A673 (cell line): ENCODE data around the gene GRB10.

Source experiments
- EZH2 ChIP-seq: fragments of 200-600 bp; sonication (generic); IDR thresholded peaks from 2 replicates; pipeline ENCODE4 v1.6.1; 2017; ENCODE audit warnings: borderline replicate concordance, low read depth, mild to moderate bottlenecking, mixed read lengths, antibody characterized with exemption, low read length; ENCODE audit not compliant: poor library complexity, severe bottlenecking
- TF ChIP-seq, protein P1 (sequence below): fragments of 300-800, 200-600 bp; sonication (generic); conservative IDR thresholded peaks from 2 replicates; pipeline ENCODE4 v1.5.1; 2017; ENCODE audit warnings: low read depth, mild to moderate bottlenecking, antibody characterized with exemption, low read length, moderate library complexity, mixed read lengths

DNA sequence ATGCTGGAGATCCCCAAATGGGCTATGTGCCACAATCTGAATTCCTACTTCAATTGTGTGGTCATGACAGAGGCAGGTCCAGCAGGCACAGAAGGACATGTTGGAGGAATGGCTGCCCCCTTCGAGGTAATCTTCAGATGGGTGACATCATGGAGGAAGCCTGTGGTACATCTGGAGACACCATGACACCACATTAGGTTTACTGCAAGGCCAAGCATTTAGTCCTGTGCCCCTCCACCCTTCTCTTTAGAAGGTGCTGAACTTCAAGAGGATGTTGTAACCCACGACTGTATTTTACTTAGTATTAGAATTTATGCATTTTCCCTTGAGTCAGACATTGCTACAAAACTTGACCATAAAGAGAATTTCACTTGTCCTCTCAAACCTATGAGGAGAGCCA lies 142.4 kb downstream of the GRB10 start:
- TF ChIP-seq, protein P1, sequence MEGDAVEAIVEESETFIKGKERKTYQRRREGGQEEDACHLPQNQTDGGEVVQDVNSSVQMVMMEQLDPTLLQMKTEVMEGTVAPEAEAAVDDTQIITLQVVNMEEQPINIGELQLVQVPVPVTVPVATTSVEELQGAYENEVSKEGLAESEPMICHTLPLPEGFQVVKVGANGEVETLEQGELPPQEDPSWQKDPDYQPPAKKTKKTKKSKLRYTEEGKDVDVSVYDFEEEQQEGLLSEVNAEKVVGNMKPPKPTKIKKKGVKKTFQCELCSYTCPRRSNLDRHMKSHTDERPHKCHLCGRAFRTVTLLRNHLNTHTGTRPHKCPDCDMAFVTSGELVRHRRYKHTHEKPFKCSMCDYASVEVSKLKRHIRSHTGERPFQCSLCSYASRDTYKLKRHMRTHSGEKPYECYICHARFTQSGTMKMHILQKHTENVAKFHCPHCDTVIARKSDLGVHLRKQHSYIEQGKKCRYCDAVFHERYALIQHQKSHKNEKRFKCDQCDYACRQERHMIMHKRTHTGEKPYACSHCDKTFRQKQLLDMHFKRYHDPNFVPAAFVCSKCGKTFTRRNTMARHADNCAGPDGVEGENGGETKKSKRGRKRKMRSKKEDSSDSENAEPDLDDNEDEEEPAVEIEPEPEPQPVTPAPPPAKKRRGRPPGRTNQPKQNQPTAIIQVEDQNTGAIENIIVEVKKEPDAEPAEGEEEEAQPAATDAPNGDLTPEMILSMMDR = no peak
- TF ChIP-seq EZH2 = no peak
